ENCODE results near the gene NELL2.
"Not testable (repeated sequence)": the region's sequence is repeated elsewhere in the genome, so short reads cannot be mapped to it uniquely, and the experiment has no call there.

NELL2 gene

GRCh38 chr12:44847888-44848702 is 28.0 kb downstream of the NELL2 start:
- peak in 1 of 2 experiments; percentile 31 for DNase-seq (ENCODE audit: low read depth in 2 of 2)

DNA sequence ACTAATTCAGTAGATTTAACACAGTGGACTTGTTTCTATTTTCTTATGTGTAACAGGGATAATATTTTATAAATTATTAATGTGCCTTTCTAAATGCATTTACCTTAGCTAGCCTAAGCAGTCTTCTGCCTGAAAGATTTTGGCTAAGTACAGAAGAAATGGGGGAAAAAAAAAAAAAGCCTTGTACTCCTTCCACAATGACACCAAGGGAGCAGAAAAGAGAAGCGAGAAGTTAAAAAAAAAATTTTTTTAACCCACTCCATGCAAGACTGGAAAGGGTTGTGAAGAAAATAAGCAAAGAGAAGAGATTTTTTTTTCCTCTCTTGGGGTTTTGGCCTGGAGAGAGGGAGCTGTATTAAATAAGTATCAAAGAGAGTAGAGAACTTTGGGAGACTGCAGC is 28.7 kb downstream of the NELL2 start:
- DNase-seq (ENCODE audit: low read depth in 2 of 2): no peak

DNA sequence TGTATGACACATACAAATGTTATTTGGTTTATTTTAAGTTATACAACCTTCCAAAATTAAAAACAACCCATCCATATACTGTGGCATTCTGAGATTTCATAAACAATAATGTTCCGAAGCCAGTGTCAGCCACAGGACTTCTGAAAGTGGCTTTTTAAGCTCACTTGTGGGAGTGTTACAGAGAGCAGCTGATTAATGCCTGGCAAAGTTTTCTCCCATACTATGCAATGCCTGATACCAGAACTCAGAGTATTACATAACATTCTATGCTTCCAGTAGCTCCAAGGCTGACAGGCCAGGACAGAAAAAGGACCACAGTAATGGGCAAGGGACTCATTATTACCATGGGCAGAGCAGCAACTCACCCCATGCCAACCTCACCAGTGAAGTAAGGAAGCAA is 29.3 kb downstream of the NELL2 start:
- DNase-seq (ENCODE audit: low read depth in 2 of 2): no peak

- no peak for DNase-seq (ENCODE audit: low read depth in 2 of 2)
Observed at GRCh38 chr12:44842669-44843068, 33.4 kb downstream of the NELL2 start.

DNA sequence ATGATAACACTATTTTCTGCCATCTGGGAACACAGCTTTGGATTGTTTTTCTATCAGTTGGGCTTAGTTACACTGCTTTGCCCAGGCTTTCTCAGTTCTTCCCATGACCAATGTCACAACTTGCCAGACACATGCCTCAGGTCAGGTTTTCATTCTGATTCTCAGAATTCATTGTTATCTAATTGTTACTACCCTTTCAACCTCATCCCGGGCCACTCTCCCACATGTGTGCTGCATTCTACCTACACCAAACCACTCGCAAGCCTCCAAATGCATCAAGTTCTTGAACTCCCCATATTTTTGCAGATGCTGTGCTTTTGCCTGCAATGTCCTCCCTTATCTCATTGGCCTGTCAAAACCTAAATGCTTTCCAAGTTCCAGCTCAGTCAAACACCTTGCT is 36.3 kb downstream of the NELL2 start:
- no peak for DNase-seq (ENCODE audit: low read depth in 2 of 2)

GRCh38 chr12:44837114-44837755 is 38.9 kb downstream of the NELL2 start:
- DNase-seq (ENCODE audit: low read depth in 2 of 2): no peak

GRCh38 chr12:44835641-44836379 is 40.3 kb downstream of the NELL2 start:
- DNase-seq (ENCODE audit: low read depth in 2 of 2): no peak

DNA sequence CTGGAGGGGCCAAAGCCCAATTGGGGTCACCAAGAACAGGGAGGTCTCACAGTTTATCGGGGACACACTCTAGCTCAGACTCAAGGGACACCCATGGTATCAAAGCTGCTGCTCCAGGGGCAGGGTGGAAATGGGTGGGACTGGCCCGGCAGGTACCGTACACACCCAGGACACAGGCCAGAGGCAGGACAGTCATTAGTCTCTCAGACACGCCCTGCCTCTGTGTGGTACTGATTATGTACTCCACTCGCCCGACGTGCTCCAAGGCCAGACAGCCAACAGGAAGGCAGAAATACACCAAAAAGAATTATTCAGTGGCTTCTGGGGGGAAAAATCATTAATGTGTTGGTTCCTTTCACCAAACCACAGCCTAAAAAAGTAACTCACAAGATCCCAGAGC is 41.1 kb downstream of the NELL2 start:
- not testable (repeated sequence) for DNase-seq (ENCODE audit: low read depth in 2 of 2)

DNA sequence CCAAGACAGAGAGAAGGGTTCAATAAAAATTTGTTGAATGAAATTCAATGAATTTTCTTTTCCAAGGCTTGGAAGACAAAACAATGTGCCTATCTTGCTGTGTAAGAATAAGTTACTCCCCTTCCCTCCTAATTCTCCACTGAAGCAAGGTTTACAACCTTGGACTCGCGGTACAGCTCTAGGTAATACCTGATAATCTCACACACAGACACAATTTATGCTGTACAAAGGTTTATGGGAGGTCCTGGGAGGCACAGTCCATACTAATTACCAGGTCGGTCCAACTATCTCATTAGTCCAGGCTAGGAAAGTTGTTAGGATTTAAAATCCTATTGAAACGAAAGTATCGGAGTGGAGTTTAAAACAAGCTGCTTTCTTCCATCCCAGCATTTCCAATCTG is 42.6 kb downstream of the NELL2 start:
- no peak for DNase-seq (ENCODE audit: low read depth in 2 of 2)

DNA sequence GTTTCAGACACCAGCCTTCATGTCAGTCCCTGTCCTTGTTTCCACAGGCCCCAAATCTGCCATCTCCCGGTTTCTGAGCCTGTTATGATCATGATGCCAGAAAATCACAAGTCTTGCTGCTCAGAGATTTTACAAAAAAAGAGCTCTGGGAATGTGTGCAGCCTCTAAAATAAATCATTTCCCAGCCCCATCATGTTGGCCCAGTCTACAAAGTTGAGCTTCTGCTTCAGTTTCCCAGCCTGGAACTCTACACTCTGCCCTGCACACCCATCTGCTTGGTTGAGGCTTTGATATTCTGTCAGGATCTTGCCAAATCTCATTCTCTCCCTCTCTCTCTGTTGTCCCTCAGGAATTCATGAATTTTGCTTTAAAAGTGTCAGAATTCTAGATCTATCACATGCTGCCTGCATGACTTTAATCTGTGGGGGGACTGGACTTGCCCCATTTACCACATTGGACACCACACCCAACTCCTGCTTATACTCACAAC is 45.5 kb downstream of the NELL2 start:
- DNase-seq (ENCODE audit: low read depth in 2 of 2): no peak

- DNase-seq (ENCODE audit: low read depth in 2 of 2): no peak
Observed at GRCh38 chr12:44829045-44829444, 47.1 kb downstream of the NELL2 start.

DNA sequence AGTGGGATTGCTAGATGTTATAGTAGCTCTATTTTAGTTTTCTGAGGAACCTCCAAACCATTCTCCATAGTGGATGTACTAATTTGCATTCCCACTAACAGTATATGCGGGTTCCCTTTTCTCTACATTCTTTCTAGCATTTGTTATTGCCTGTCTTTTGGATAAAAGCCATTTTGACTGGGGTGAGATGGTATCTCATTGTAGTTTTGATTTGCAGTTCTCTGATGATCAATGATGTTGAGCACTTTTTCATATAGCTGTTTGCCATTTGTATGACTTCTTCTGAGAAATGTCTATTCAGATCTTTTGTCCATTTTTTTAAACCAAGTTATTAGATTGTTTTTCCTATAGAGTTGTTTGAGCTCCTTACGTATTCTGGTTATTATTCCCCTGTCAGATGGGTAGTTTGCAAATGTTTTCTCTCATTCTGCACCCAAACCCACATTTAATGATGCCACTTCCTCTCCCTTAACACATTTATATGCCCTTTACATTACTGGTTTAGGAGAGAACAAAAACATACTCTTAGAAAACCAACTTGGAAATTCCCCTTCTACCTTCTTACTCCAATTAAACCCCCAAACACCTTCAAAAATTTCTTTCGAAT is 48.2 kb downstream of the NELL2 start:
- DNase-seq (ENCODE audit: low read depth in 2 of 2): no peak

- DNase-seq (ENCODE audit: low read depth in 2 of 2): not testable (repeated sequence)
Observed at GRCh38 chr12:44821702-44822101, 54.4 kb downstream of the NELL2 start.

GRCh38 chr12:44819884-44820283 is 56.2 kb downstream of the NELL2 start:
- DNase-seq (ENCODE audit: low read depth in 2 of 2): no peak

GRCh38 chr12:44817687-44818086 is 58.4 kb downstream of the NELL2 start:
- no peak for DNase-seq (ENCODE audit: low read depth in 2 of 2)

GRCh38 chr12:44816446-44817017 is 59.6 kb downstream of the NELL2 start:
- DNase-seq (ENCODE audit: low read depth in 2 of 2): no peak

- DNase-seq (ENCODE audit: low read depth in 2 of 2): no peak
Observed at GRCh38 chr12:44812062-44812461, 64.1 kb downstream of the NELL2 start.

- no peak for DNase-seq (ENCODE audit: low read depth in 2 of 2)
Observed at GRCh38 chr12:44804068-44804467, 72.0 kb downstream of the NELL2 start.

DNA sequence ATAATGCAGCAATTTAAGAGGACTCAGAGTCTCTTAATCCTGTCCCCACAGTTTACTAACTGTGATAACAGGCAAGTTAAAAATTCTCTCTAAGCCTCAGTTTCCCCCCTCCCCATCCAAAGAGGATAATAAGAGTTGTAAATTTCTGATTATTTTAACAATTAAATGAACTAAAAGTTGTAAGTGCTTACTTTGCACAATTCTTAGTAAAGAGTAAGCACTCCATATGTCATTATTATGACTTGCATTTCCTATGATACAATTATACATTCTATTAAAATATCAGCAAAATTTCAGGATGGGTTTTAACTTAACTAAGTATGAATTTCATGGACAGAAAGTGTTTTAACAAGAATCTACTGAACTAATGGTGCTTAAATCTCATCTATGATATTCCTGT is 80.1 kb downstream of the NELL2 start:
- DNase-seq (ENCODE audit: low read depth in 2 of 2): no peak

GRCh38 chr12:44788731-44789130 is 87.4 kb downstream of the NELL2 start:
- DNase-seq (ENCODE audit: low read depth in 2 of 2): no peak

DNA sequence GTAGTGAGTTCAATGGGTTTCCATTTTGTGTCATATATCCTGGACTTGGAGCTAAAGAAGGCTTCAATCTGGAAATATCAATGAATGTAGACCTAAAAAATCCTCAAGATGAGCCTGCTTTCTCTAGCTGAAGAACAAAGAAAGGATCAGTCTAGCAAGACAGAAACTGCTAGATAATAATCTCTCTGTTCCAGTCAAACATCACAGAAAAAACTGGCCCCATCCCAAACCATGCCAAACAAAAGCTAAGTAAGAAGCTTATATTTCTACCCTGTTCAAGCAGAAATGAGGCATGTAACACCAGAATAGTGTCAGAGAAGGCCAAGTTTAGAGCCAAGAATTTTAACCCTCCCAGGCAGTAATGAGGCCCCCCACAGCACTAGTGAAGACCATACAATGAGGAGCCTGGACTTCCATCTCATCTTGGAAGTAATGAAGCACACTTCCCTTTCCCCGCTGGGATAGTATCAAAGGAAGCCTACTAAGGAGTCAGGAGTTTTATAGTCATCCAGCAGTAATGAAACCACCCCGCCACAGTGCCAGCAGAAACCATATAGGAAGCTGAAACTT is 95.8 kb downstream of the NELL2 start:
- DNase-seq (ENCODE audit: low read depth in 2 of 2): no peak
